Activated CD8-positive, alpha-beta memory T cell treated with anti-CD3 and anti-CD28 coated beads, Interleukin-2, amount 10 ng/mL, durations not matched to agents 7 days and 5 days (primary cell): ENCODE measurements around the gene SDC3. TPM values are rescaled to one million over a fixed set of nuclear protein-coding genes. Genes with fewer than 3 reads are reported as not detected.

ENCODE experiments used
- ATAC-seq: fragments of 150-1000 bp; cut with Tn5 transposase; one replicate; pipeline ENCODE4 v1.10.0; 2021; ENCODE audit warnings: moderate library complexity
- CTCF ChIA-PET: fragments of 350-600 bp; sonication (Branson Sonifier 250); formaldehyde crosslinking; loops from one replicate; lab custom pipeline; 2021; ENCODE audit warnings: antibody characterized with exemption; lab: Charles Lee
- DNase-seq: peaks from one replicate; pipeline ENCODE4 v3.0.0-alpha.2; 2020
- H3K27ac Mint-ChIP-seq: one replicate; pipeline ENCODE4 v1.8.0; 2021; ENCODE audit warnings: mild to moderate bottlenecking, mixed read lengths
- H3K27me3 Mint-ChIP-seq: one replicate; pipeline ENCODE4 v1.8.0; 2021; ENCODE audit warnings: mixed read lengths
- H3K36me3 Mint-ChIP-seq: one replicate; pipeline ENCODE4 v1.8.0; 2021; ENCODE audit warnings: mild to moderate bottlenecking, mixed read lengths
- H3K4me1 Mint-ChIP-seq: one replicate; pipeline ENCODE4 v1.8.0; 2021; ENCODE audit warnings: mixed read lengths
- H3K4me3 Mint-ChIP-seq: one replicate; pipeline ENCODE4 v1.8.0; 2021; ENCODE audit warnings: mild to moderate bottlenecking, moderate library complexity, mixed read lengths
- H3K9me3 Mint-ChIP-seq: one replicate; pipeline ENCODE4 v1.8.0; 2022; ENCODE audit warnings: low read depth, mixed read lengths
- total RNA-seq, 2 experiments: library from RNA; stranded (reverse); gene quantifications; one replicate each; pipeline ENCODE4 v1.2.3, GENCODE V29; 2021

Gene SDC3
- total RNA-seq, 2 experiments from 2014 or later, result not detected

DNA sequence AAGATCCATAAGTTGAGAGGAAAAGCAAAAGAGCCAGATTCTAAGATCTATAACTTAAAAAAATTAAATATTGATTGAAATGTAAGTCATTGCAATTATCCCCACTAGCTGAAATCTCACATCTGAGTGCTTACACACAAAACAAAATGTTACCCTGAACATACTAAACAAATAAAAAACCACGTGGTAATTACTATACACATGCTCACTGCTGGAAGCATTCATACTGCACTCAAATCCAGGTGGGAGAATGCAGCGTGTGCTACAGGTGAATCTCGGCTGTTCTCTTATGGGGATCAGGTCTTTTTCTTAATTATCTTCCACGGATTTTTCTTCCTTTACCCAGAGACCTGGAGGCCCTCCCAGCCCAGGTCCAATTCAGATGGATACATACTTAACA lies 74.3 kb downstream of the SDC3 start:
- peaks cover 60% of the 10 kb centered on the region for H3K27me3 Mint-ChIP-seq
- H3K27ac Mint-ChIP-seq, result no peak overlapping the region
- no peak overlapping the region for H3K4me3 Mint-ChIP-seq
- H3K4me1 Mint-ChIP-seq, result no peaks in the 10 kb centered on the region
- CTCF ChIA-PET, result no interaction called here
- ATAC-seq (no peak), DNase-seq (no peak)
- H3K9me3 Mint-ChIP-seq, result no peaks in the 10 kb centered on the region
- no peaks in the 10 kb centered on the region for H3K36me3 Mint-ChIP-seq

DNA sequence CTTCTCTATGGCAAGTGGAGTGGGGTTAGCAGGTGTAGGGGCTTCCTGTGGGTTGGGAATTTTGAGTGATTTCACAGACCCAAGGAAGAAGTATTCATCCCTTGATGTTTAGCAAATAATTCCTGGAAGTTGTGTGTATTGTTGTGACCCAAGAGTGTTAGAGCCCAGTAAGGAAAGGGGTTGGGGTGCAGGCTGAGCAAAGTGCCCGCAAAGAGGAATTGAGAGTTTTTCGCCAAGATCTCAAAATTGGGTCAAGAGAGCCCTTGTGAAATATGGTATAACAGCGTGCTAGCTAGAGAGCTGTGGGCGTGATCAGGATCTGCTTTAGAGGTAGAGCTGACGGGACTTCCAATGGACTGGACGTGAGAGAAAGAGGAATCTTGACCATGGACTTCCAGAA lies 78.0 kb downstream of the SDC3 start:
- Mint-ChIP-seq H3K36me3 (no peaks in the 10 kb centered on the region), H3K9me3 (no peaks in the 10 kb centered on the region), H3K4me3 (no peak overlapping the region), H3K27ac (no peak overlapping the region), H3K4me1 (no peaks in the 10 kb centered on the region), H3K27me3 (peaks cover 66% of the 10 kb centered on the region)
- DNase-seq (no peak), ATAC-seq (no peak)
- CTCF ChIA-PET, result no interaction called here

DNA sequence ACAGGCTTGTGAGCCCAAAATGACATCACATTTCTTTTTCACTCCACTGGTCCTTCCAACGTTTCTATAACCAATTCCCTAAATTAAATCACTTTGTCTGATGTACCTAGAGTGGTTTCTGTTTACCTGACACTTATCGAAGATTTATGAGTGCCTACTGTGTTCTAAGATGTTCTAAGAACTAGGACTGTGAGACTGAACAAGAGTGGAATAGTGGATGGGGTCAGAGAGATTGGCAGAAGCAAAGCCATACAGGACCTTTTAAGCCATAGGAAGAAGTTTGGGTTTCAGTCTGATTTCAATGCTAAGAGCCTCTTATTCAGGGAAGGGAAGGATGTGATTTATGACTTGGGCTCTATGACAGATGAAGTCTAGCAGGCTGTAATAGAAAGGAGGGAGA lies 78.7 kb downstream of the SDC3 start:
- Mint-ChIP-seq H3K36me3 (no peaks in the 10 kb centered on the region), H3K4me1 (no peaks in the 10 kb centered on the region), H3K9me3 (no peaks in the 10 kb centered on the region), H3K27ac (no peak overlapping the region), H3K4me3 (no peak overlapping the region), H3K27me3 (peaks cover 70% of the 10 kb centered on the region)
- ATAC-seq (no peak), DNase-seq (no peak)
- CTCF ChIA-PET, result no interaction called here

DNA sequence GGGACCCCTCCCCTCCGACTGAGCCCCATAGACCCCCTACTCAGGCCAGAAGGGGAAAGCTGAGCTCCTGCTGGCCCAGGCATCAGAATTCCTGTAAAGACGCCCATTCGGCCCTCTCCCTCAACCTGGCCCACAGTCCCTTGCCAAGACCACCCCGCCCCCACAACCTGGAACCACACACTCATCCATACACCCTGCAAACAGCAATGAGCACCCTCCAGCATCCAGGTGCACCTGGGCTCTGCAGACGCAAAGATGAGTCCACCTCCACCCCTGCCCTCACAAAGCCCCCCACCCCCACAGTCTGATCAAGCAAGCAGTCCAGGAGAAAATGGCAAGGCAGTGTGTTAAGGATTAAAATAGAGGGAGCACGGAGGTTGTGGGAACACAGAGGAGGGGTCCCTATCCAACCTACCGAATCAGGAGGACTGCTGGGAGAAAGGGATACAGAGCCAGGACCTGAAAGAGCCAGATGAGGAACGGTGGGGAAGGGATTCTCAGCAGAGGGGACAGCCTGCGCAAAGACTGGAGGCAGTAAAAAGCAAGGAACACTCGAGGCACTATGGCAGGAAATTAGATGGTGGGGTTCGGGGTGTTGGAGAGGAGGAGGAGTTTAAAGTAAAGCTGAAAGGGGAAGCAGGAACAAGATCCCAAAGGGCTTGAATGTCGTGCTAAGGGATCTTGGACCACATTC lies 83.7 kb downstream of the SDC3 start:
- Mint-ChIP-seq H3K4me3 (no peak overlapping the region), H3K36me3 (no peaks in the 10 kb centered on the region), H3K4me1 (peaks cover 16% of the 10 kb centered on the region), H3K27ac (no peak overlapping the region), H3K27me3 (peaks cover 86% of the 10 kb centered on the region), H3K9me3 (no peaks in the 10 kb centered on the region)
- ATAC-seq, result no peak
- DNase-seq, result no peak
- CTCF ChIA-PET, result interaction anchor here (4.0 kb wide), 1 partner anchor 23 kb away, joined by 12 read pairs; no protein-coding TSS in a partner anchor

DNA sequence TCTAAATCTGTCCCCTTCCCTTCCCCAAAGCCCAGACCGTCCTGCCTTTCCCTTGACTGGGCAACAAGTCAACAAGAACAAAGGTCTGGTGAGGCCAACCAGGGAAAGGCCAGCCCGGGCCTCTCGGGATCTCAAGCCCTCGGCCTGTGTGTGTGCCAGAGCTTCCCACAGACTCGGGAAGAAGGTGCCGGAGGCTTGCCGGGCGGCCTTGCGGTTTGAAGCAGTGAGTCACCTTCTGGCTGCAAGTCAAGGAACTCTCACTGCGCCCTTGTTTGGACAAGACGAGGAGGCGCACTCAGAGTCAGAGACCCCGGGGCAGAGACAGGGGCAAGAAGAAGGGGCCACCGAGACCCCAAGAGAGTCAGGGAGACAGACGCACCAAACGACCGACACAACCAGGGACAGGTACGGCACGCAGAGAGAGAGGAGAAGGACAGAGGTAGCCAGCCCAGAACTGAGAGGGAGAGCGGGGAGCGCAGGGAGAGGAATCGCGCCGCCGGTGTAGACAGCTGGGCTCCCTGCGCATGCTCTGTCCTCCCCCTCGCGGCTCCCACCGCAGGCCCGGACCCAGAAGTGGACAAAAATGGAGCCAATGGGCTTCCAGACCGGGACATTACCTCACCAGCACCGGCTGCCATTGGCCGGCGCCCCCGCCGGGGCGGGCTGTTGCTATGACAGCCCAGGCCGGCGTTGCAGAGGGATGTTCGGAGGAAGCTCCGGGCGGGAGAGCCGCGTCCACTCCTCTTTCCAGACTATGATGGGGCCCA lies 84.4 kb downstream of the SDC3 start:
- Mint-ChIP-seq H3K36me3 (no peaks in the 10 kb centered on the region), H3K4me3 (peak overlapping the region; percentile 48), H3K27me3 (peaks cover 87% of the 10 kb centered on the region), H3K27ac (no peak overlapping the region), H3K9me3 (no peaks in the 10 kb centered on the region), H3K4me1 (peaks cover 16% of the 10 kb centered on the region)
- ATAC-seq (peak; percentile 82), DNase-seq (peak; percentile 70)
- CTCF ChIA-PET, result interaction anchor here (0.9 to 4.0 kb wide), 2 partner anchors 13 to 22 kb away, joined by 3 to 12 read pairs; no protein-coding TSS in a partner anchor

DNA sequence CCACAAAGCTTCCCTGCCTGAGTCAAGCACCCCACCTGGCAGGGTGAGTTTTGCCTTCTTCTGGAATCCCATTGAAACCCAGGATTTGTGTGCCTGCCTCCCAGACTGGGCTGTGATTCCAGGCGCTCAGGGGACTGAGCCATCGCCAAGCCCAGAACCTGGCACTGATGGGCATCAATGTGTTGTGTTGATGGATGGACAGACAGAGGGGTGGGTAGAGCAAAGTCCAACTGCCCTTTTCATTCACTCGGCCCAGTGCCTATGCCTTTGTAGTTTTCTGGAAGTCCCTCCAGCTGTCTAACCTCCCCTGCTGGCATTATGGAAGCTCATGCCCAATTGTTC lies 85.0 kb downstream of the SDC3 start:
- Mint-ChIP-seq H3K4me1 (peaks cover 16% of the 10 kb centered on the region), H3K9me3 (no peaks in the 10 kb centered on the region), H3K27ac (no peak overlapping the region), H3K4me3 (no peak overlapping the region), H3K36me3 (no peaks in the 10 kb centered on the region), H3K27me3 (peaks cover 86% of the 10 kb centered on the region)
- no peak for ATAC-seq
- CTCF ChIA-PET, result interaction anchor here (0.9 to 4.0 kb wide), 2 partner anchors 12 to 22 kb away, joined by 3 to 12 read pairs; no protein-coding TSS in a partner anchor
- no peak for DNase-seq

DNA sequence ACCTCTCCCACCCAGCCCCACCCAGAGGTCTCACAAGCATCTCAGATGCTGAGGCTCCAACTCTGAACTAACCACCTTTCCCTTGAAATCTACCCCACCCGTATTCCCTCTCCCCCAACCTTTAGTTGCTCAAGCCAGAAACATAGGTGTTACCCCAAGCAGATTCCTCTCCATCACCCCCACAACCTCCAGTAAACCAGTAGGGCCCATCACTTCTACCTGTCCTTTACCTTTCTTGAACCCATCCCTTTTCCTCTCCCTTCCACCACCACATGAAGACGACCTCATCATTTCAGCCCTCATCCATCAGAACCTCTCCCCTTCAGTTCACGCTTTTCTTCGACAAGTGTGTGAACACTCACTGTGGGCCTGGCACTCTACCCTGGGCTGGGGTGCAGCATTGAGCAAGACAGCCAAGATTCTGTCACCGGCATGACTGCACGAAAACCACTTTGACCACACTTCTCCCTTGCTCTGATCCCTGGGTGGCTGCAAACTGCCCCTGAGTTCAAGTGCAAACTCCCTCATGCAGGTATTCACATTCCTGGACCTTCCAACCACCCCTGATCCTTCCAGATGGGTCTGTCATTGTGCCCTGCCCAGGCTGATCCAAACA lies 85.5 kb downstream of the SDC3 start:
- CTCF ChIA-PET, result interaction anchor here (0.9 to 4.0 kb wide), 2 partner anchors 12 to 21 kb away, joined by 3 to 12 read pairs; no protein-coding TSS in a partner anchor
- DNase-seq (peak; percentile 43), ATAC-seq (no peak)
- no peaks in the 10 kb centered on the region for H3K9me3 Mint-ChIP-seq
- H3K36me3 Mint-ChIP-seq, result no peaks in the 10 kb centered on the region
- no peak overlapping the region for H3K27ac Mint-ChIP-seq
- H3K4me1 Mint-ChIP-seq, result peaks cover 16% of the 10 kb centered on the region
- H3K27me3 Mint-ChIP-seq, result peaks cover 88% of the 10 kb centered on the region
- H3K4me3 Mint-ChIP-seq, result no peak overlapping the region

DNA sequence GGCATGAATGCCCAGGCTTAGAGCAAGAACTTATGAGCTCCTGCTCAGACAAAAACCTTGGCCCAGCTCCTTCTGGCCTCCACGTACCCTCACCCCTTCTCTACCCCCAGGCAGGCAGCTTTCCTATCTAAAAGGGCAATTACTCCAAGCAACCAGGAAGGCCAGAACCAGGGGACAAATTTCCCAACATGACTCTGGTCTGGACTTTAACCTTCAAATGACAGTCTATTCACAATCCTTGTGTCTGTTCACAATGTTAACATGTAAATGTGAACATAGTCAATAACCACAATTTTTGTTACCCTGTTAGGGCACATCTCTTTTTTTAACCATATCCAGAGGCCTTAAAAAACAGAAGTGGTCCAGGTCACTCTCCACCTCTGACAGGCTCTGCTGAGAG lies 86.6 kb downstream of the SDC3 start:
- H3K36me3 Mint-ChIP-seq, result no peaks in the 10 kb centered on the region
- H3K27me3 Mint-ChIP-seq, result peaks cover 89% of the 10 kb centered on the region
- no peaks in the 10 kb centered on the region for H3K9me3 Mint-ChIP-seq
- ATAC-seq (no peak), DNase-seq (no peak)
- H3K4me1 Mint-ChIP-seq, result peaks cover 16% of the 10 kb centered on the region
- no peak overlapping the region for H3K27ac Mint-ChIP-seq
- H3K4me3 Mint-ChIP-seq, result no peak overlapping the region
- CTCF ChIA-PET, result interaction anchor here (1.2 to 1.3 kb wide), 2 partner anchors 20 to 39 kb away, joined by 4 read pairs; no protein-coding TSS in a partner anchor

DNA sequence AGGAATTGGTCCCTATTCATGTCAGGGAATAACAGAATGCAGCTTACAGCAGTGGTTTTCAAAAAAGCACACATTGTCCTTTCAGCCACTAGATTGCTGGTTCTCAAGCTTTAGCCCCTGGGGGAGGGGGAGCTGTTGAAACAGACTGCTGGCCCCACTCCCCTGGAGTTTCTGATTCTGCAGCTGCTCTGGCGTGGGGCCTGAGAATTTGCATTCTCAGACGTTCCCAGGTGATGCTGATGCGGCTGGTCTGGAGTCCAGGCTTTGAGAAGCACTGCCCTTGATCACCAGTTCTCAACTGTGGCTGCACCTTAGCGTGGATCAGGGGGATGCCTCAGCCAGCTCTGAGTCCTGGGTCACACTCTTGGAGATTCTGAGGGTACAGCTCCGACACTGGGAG lies 88.3 kb downstream of the SDC3 start:
- DNase-seq (no peak), ATAC-seq (no peak)
- no peaks in the 10 kb centered on the region for H3K36me3 Mint-ChIP-seq
- no peak overlapping the region for H3K4me3 Mint-ChIP-seq
- H3K4me1 Mint-ChIP-seq, result peaks cover 16% of the 10 kb centered on the region
- H3K27me3 Mint-ChIP-seq, result peaks cover 82% of the 10 kb centered on the region
- H3K9me3 Mint-ChIP-seq, result no peaks in the 10 kb centered on the region
- CTCF ChIA-PET, result interaction anchor here (1.1 to 2.5 kb wide), 2 partner anchors 19 to 101 kb away, joined by 6 read pairs; no protein-coding TSS in a partner anchor
- no peak overlapping the region for H3K27ac Mint-ChIP-seq

Other genes with a start within 250 kb of the SDC3 start
- under 1 TPM in 1 of 2 experiments, not detected in 1; 0.32 TPM for gene MATN1, start 185.2 kb downstream of the SDC3 start, total RNA-seq
- 100 to 1,000 TPM; 326 to 386 TPM for gene LAPTM5, start 151.0 kb downstream of the SDC3 start, total RNA-seq
- gene PUM1, start 157.0 kb upstream of the SDC3 start, total RNA-seq, result 100 to 1,000 TPM; 112 to 113 TPM